Measurements from ENCODE around the gene G6PC2. TPM values are rescaled to one million over a fixed set of nuclear protein-coding genes. Genes with fewer than 3 reads are reported as not detected.

Gene G6PC2
- total RNA-seq, 1 donor from 2014 or later = not detected

DNA sequence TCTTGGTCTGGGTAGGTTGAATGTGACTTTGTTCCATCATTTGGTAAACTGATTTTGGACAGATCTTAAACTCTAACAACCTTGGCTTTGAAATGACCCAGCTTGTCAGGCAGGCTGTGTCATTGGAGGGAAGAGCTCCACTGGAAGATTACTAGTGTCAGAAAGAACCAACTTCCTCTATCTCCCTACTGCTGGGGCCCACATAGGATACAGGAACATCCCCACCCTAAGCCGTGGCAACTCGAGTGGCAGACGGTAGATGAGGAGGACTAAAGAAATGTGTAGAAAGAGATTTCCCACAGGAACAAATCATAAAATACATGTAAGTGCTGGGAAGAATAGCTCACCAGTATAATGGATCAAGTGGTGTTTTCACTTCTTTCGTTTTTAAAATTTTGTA, 4.3 kb upstream of the G6PC2 start:
- Histone ChIP-seq H3K79me2 (ENCODE audit: insufficient read depth, low read length) (no peaks in the 10 kb centered on the region), H3K36me3 (ENCODE audit: insufficient read depth, low read length) (no peaks in the 10 kb centered on the region), H3K27ac (ENCODE audit: low read depth, low read length) (no peak overlapping the region), H3K4me2 (ENCODE audit: low read length) (no peak overlapping the region), H3K9me3 (ENCODE audit: insufficient read depth, low read depth, low read length) (no peaks in the 10 kb centered on the region), H3K4me1 (ENCODE audit: insufficient read depth, low read length) (no peaks in the 10 kb centered on the region), H3K9ac (ENCODE audit: low read length) (no peak overlapping the region), H3K27me3 (ENCODE audit: insufficient read depth, low read length) (no peaks in the 10 kb centered on the region), H4K20me1 (ENCODE audit: insufficient read depth, low read length) (no peaks in the 10 kb centered on the region), H2AFZ (ENCODE audit: low read depth, low read length) (no peak overlapping the region), H3K4me3 (ENCODE audit: insufficient read depth, low read depth, low read length) (no peak overlapping the region)
- no peaks in the 10 kb centered on the region for H3K36me3 Mint-ChIP-seq (ENCODE audit: low read depth, unreplicated experiment)
- H3K4me1 Mint-ChIP-seq (ENCODE audit: low read depth, unreplicated experiment) = no peaks in the 10 kb centered on the region
- H3K27ac Mint-ChIP-seq (ENCODE audit: unreplicated experiment) = no peak overlapping the region
- TF ChIP-seq, protein P1, sequence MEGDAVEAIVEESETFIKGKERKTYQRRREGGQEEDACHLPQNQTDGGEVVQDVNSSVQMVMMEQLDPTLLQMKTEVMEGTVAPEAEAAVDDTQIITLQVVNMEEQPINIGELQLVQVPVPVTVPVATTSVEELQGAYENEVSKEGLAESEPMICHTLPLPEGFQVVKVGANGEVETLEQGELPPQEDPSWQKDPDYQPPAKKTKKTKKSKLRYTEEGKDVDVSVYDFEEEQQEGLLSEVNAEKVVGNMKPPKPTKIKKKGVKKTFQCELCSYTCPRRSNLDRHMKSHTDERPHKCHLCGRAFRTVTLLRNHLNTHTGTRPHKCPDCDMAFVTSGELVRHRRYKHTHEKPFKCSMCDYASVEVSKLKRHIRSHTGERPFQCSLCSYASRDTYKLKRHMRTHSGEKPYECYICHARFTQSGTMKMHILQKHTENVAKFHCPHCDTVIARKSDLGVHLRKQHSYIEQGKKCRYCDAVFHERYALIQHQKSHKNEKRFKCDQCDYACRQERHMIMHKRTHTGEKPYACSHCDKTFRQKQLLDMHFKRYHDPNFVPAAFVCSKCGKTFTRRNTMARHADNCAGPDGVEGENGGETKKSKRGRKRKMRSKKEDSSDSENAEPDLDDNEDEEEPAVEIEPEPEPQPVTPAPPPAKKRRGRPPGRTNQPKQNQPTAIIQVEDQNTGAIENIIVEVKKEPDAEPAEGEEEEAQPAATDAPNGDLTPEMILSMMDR (IDR thresholded peaks at IDR 0.05; ENCODE audit: insufficient read depth, low read depth, low read length) = no peak
- no peak for TF ChIP-seq EZH2 (IDR thresholded peaks at IDR 0.05; ENCODE audit: insufficient read depth, low read length)
- FAIRE-seq = no peak
- no peaks in the 10 kb centered on the region for H3K9me3 Mint-ChIP-seq (ENCODE audit: unreplicated experiment)
- DNase-seq (ENCODE audit: low read depth) = no peak
- H3K27me3 Mint-ChIP-seq (ENCODE audit: low read depth, unreplicated experiment) = peaks cover 8% of the 10 kb centered on the region
- H3K4me3 Mint-ChIP-seq (ENCODE audit: unreplicated experiment) = no peak overlapping the region

GRCh38 chr2:168897449-168897848, 3.6 kb upstream of the G6PC2 start:
- Histone ChIP-seq H4K20me1 (ENCODE audit: insufficient read depth, low read length) (no peaks in the 10 kb centered on the region), H3K27ac (ENCODE audit: low read depth, low read length) (no peak overlapping the region), H3K9ac (ENCODE audit: low read length) (no peak overlapping the region), H3K79me2 (ENCODE audit: insufficient read depth, low read length) (no peaks in the 10 kb centered on the region), H3K4me3 (ENCODE audit: insufficient read depth, low read depth, low read length) (no peak overlapping the region), H3K9me3 (ENCODE audit: insufficient read depth, low read depth, low read length) (no peaks in the 10 kb centered on the region), H3K27me3 (ENCODE audit: insufficient read depth, low read length) (no peaks in the 10 kb centered on the region), H3K4me2 (ENCODE audit: low read length) (no peak overlapping the region), H3K4me1 (ENCODE audit: insufficient read depth, low read length) (no peaks in the 10 kb centered on the region), H3K36me3 (ENCODE audit: insufficient read depth, low read length) (no peaks in the 10 kb centered on the region), H2AFZ (ENCODE audit: low read depth, low read length) (no peak overlapping the region)
- Mint-ChIP-seq H3K36me3 (ENCODE audit: low read depth, unreplicated experiment) (no peaks in the 10 kb centered on the region), H3K4me3 (ENCODE audit: unreplicated experiment) (no peak overlapping the region), H3K4me1 (ENCODE audit: low read depth, unreplicated experiment) (no peaks in the 10 kb centered on the region), H3K27me3 (ENCODE audit: low read depth, unreplicated experiment) (peaks cover 3% of the 10 kb centered on the region), H3K27ac (ENCODE audit: unreplicated experiment) (no peak overlapping the region), H3K9me3 (ENCODE audit: unreplicated experiment) (no peaks in the 10 kb centered on the region)
- no peak for FAIRE-seq
- DNase-seq (ENCODE audit: low read depth) = no peak
- no peak for TF ChIP-seq EZH2 (IDR thresholded peaks at IDR 0.05; ENCODE audit: insufficient read depth, low read length)
- TF ChIP-seq, protein P1 (IDR thresholded peaks at IDR 0.05; ENCODE audit: insufficient read depth, low read depth, low read length) = no peak

DNA sequence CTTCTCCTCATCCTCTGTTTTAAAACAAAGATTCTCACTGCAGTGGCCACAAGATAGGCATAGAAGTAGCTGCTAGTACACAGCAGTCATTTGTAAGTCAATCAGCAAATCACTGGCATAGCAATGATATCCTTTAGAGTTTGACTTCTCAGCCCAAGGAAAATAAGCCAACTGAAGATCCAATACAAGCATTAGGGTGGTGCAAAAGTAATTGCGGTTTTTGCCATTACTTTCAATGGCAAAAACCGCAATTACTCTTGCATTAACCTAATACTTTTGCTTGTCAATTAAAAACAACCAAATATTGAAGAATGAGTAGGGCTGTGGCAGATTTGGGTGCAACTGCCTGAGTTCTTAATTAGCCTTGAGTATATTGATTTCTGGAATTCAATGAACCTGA, 2.8 kb downstream of the G6PC2 start:
- no peaks in the 10 kb centered on the region for H3K27me3 Mint-ChIP-seq (ENCODE audit: low read depth, unreplicated experiment)

More for the DNA sequence above, 2.8 kb downstream of the G6PC2 start:
- Mint-ChIP-seq H3K9me3 (ENCODE audit: unreplicated experiment) (no peaks in the 10 kb centered on the region), H3K36me3 (ENCODE audit: low read depth, unreplicated experiment) (no peaks in the 10 kb centered on the region), H3K4me1 (ENCODE audit: low read depth, unreplicated experiment) (no peaks in the 10 kb centered on the region), H3K4me3 (ENCODE audit: unreplicated experiment) (no peak overlapping the region), H3K27ac (ENCODE audit: unreplicated experiment) (no peak overlapping the region)
- Histone ChIP-seq H3K4me2 (ENCODE audit: low read length) (no peak overlapping the region), H3K27ac (ENCODE audit: low read depth, low read length) (no peak overlapping the region), H3K4me1 (ENCODE audit: insufficient read depth, low read length) (no peaks in the 10 kb centered on the region), H4K20me1 (ENCODE audit: insufficient read depth, low read length) (no peaks in the 10 kb centered on the region), H3K9ac (ENCODE audit: low read length) (no peak overlapping the region), H3K36me3 (ENCODE audit: insufficient read depth, low read length) (no peaks in the 10 kb centered on the region), H2AFZ (ENCODE audit: low read depth, low read length) (no peak overlapping the region), H3K79me2 (ENCODE audit: insufficient read depth, low read length) (no peaks in the 10 kb centered on the region), H3K4me3 (ENCODE audit: insufficient read depth, low read depth, low read length) (no peak overlapping the region), H3K27me3 (ENCODE audit: insufficient read depth, low read length) (no peaks in the 10 kb centered on the region), H3K9me3 (ENCODE audit: insufficient read depth, low read depth, low read length) (no peaks in the 10 kb centered on the region)
- TF ChIP-seq, protein P1 (IDR thresholded peaks at IDR 0.05; ENCODE audit: insufficient read depth, low read depth, low read length) = no peak
- TF ChIP-seq EZH2 (IDR thresholded peaks at IDR 0.05; ENCODE audit: insufficient read depth, low read length) = no peak
- DNase-seq (ENCODE audit: low read depth) = no peak
- FAIRE-seq = no peak

Data from astrocyte (in vitro differentiated cells and primary cell).